Activated CD4-positive, alpha-beta T cell treated with anti-CD3 and anti-CD28 coated beads for 4 hours (primary cell): ENCODE data around the gene XRCC5.
"Not testable (repeated sequence)": the region's sequence is repeated elsewhere in the genome, so short reads cannot be mapped to it uniquely, and the experiment has no call there.

ENCODE experiments used
- DNase-seq, 2 donors: peaks; one replicate each; pipeline ENCODE4 v3.0.0-alpha.2; 2020

Gene XRCC5

DNA sequence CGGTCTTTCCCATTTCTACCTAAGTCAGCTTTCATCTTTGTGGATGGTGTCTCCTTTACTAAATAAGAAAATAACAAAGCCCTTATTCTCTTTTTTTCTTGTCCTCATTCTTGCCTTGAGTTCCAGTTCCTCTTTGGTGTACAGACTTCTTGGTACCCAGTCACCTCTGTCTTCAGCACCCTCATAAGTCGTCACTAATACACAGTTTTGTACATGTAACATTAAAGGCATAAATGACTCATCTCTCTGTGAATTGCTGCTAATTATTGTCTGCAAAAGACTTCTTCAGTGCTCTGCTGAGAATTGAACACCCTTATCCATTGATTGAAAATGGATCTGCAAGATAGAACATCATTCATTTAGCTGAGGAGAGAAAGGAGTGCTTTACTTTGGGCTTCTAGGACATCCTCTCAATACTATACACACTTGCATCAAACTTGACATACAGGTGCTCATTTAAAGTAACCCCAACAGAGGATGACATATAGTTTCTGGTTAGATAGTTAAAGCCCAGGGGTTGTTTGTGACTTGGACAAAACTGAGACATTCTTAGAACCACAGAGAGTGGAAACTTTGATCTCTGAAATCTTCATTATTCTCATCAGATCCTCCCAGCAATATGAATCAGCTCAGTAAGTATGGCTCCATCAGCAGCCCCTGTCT, 97.0 kb downstream of the XRCC5 start:
- DNase-seq = no peak

DNA sequence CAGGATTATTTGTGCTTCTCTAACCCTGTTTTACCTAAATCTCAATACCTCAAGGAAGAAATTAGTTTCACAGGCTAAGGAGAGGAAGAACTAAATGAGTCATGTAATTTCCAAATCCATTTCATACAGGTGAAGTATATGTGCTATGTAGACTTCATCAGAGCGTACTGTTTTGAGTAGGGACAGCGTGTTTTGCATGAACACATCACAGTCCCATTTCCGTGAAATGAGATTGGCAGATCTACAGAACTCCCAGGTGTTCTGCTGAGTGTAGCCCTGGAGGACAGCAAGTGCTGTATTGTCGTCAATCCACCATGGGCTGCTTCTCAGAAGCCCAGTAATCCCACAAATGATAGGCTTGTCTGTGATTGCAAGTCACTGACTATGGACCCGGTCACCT, 97.7 kb downstream of the XRCC5 start:
- no peak for DNase-seq

DNA sequence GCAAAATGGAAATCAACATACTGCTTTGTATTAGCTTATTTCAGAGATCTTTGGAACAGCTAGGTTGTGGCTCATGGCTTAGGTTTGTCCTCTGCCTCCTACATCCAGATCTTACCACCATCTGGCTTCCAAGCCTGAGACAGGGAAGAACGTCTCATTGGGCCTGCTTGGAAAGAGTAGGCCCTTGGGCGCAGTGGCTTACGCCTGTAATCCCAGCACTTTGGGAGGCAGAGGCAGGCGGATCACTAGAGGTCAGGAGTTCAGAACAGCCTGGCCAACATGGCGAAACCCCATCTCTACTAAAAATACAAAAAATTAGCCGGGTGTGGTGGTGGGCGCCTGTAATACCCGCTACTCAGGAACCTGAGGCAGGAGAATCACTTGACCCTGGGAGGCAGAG, 99.5 kb downstream of the XRCC5 start:
- DNase-seq = not testable (repeated sequence)

DNA sequence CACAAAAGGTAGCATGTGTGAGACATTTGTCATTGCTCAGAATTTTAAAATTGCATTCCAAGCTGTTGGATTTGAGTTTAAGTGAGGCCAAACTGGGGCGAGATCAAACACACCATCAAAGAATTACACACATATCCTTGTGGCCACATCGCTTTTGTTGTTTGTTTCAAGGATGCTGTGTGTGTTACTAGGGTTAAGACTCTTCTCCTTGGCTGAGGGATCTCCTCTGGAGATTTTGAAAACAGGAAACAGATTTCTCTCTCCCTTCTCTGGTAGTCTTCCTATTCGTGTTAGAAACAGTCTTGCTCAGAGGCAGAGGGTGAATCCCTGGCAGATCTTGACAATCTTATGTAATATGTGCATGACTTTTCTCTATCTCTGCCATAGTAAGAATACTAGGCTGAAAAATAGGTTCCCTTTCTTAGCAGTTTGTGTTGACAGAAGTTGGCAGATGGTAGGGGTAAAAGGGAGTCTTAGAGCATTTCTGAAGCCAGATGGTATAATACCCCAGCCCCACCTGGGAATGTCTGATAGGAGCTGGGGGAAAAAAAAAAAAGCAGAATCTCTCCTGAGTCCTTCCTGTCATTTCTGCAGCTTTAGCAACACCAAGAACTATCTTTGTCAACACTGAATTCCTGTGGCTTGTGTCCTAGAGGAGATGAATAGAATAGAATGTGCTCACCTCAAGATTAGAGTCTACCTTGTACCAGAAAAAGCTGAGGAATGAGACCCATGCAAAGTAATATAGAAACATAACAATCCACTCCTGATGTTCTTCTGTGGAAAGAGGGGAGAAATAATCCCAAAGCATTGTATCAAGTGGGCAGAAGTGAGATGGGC, 101.8 kb downstream of the XRCC5 start:
- no peak for DNase-seq

DNA sequence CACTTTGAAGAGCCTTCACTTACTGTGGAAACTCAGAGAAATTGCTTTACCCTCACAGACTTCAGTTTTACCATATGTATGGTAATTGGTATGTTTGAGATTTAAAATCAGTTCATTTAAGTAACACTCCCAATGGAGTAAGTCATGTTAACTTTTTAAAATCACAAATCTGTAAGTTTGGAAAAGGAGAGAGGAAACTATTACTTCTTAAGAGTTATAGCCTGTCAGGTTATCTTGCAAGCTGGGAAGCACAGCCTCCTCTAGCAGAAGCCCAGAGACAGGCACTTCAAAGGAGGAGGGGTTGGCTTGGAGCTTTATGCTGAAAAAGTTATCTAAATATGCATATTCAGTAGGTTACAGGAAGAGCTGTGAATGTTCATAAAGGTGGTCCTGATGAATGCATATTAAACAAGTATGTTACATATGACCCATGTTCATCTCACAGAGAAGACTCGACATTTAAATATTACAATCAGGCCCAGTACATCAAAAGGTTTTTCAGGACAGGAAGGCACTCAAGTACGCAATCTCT, 102.5 kb downstream of the XRCC5 start:
- no peak for DNase-seq

DNA sequence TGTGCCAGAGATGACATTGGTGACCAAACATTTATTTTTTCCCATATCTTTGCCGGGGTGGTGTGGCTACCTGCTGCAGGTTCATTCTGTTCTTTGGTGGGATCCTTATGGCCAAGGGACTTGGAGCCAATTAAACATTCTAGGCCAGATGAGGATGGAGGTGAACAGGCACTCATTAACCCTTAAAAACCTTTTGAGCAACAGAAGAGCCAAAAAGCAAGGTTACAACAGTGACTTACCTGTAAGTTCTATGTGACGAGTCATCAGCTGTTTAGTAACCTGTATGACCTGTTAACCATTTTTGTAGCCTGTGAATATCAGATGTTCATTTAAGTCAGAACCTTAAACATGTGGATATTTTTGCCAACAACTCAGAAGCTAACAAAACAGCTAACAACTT, 105.6 kb downstream of the XRCC5 start:
- DNase-seq = no peak

DNA sequence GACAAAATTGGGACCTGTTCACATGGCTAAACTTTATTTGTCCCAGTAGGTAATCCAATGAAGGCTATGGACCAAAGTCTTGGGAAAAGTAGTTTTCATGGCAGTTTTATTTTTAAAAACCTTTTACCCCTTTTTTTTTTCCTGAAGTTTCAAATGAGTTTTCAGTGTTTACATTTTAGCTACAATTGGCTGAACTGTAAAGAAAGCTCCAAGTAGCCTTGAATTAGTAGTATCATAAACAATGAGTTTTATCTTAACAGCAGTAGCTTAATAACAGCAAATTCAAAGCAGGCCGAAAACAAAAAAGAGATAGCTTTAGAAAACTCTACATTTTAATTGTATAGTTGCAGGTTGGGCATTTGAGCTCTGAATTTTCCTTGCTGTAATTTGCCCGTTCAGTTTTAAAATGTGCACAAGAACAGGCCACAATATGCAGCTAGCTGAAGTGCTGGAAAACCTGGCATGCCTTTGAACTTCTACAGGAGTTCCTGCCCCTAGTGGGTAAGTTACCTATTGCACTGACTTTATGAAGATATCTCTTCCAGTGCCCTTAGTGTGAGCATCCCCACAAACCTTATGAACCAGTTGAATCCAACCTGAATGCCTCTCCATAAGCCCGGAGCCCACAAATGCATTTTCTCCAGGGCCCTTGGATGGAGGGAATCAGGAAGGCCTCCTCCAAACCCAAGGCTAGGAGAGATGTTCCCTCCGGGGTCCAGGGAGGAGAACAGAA, 106.7 kb downstream of the XRCC5 start:
- no peak for DNase-seq

DNA sequence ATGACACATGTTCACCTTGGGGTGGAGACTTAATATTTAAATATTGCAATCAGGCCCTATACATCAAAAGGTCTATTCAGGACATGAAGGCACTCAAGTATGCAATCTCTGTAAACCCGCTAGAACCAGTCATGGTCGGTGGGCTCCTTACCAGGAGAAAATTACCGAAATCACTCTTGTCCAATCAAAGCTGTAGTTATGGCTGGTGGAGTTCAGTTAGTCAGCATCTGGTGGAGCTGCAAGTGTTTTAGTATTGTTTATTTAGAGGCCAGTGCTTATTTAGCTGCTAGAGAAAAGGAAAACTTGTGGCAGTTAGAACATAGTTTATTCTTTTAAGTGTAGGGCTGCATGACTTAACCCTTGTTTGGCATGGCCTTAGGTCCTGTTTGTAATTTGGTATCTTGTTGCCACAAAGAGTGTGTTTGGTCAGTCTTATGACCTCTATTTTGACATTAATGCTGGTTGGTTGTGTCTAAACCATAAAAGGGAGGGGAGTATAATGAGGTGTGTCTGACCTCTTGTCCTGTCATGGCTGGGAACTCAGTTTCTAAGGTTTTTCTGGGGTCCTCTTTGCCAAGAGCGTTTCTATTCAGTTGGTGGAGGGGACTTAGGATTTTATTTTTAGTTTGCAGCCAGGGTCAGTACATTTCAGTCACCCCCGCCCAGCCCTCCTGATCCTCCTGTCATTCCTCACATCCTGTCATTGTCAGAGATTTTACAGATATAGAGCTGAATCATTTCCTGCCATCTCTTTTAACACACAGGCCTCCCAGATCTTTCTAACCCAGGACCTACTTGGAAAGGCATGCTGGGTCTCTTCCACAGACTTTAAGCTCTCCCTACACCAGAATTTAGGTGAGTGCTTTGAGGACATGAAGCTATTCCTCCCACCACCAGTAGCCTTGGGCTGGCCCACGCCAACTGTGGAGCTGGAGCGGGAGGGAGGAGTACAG, 108.1 kb downstream of the XRCC5 start:
- DNase-seq = no peak

DNA sequence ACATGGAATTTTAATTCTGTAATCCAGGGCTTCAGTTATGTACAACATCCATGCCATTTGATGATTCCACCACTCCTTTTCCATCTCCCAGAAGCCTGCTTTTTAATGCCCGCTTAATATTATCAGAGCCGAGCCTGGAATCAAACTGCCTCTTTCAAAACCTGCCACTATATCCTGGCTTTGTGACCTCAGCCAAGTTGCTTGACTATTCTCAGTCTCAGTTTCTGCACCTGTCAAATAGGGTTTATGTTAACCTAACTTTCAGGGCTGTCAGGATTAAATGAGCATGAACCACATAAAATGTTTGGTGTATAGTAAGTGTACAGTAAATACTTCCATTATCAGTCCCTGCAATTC, 108.7 kb downstream of the XRCC5 start:
- DNase-seq = no peak

DNA sequence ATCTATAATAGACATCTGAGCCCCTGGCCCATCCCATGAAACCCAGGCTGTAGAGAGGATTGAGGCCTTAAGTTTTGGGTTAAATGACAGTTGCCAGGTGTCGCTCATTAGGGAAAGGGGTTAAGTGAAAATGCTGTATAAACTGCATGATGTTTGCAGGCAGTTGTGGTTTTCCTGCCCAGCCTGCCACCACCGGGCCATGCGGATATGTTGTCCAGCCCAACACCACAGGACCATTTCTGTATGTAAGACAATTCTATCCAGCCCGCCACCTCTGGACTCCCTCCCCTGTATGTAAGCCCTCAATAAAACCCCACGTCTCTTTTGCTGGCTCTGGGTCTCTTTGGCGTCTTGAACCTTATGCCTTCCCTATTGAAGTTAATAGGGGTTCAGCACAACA, 110.7 kb downstream of the XRCC5 start:
- DNase-seq = no peak

DNA sequence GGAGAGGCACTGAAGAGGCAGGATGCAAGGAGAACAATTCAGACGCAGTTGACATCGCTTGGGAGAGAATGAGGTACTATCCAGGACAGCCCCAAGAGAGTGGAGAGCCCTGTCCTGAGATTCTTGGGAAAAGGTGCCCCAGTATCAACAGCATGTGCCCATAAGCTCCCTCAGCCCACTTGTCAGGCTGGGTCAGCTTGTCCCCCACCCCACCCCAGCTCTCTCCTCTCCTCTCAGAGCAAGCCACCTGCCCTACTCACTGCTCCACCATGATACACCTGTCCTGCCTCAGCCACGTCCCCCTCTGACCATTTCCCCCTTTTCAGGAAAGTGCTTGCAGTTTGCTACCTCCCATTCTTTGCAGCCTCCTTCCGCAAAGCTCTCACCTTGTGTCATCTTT, 111.8 kb downstream of the XRCC5 start:
- no peak for DNase-seq

DNA sequence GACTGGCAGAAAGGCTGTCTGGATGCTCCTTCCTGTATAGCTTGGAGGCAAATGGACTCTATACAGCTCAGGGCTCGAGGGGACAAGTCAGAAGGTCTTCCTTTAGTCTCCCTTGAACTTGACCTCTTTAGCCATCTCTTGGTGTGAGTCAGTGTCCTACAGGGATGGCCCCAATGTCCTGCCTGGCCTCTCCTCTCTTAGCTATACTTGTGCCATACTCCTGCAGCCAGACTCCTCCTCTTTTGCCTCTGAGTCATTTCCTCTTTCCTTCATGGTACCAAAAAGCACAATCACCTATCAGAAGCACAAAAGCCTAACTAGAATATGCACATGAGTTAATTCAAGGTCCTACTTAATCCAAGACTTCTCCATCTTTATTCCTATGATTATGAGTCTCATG, 112.7 kb downstream of the XRCC5 start:
- no peak for DNase-seq

DNA sequence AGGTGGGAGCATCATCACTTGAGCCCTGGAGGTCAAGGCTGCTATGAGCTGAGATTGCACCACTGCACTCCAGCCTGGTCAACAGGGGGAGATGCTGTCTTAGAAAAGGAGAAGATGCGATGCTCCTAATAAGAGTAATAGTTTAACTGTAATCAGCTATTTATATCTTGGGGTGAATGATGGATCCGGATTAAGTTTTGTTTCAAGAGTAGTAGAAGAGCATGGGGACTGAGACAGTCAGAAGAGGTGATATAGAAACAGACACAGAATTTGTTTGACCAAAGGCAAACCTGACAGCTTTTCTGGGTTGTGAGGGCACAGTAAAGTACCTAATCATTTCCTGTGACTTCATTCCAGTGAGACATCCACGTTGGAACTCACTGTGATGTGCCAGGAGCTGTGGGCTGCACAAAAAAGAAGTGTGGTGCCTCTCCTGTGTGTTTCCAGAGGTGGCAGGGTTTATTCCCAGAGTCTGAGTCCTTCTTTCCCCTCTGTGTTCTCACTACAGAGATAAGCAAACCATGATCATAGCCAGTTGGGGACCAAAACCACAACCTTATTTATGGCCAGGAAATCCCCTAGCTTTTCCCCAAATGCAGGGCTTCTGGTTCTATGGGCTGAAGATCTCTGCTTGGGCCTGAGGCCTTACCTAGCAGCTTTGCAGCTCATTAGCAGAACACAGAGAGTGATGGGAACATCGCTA, 113.7 kb downstream of the XRCC5 start:
- no peak for DNase-seq

DNA sequence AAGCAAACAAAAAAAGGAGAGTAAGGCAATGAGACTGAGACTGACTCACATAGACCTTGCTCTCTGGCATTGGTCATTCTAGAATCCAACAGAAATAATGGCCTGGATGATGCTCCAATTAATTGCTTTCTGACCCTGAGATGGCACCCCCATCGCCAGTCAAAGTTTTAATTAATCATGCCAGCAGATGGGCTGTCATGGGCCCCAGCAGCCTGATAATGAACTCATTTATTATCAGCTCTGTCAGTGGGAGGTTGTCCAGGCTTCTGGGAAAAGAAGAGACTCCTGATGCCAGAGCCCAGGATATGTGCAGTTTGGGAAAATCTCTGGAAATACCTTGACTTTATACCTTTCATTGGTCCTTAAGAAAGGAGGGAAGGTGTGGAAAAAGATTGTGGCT, 115.2 kb downstream of the XRCC5 start:
- no peak for DNase-seq

DNA sequence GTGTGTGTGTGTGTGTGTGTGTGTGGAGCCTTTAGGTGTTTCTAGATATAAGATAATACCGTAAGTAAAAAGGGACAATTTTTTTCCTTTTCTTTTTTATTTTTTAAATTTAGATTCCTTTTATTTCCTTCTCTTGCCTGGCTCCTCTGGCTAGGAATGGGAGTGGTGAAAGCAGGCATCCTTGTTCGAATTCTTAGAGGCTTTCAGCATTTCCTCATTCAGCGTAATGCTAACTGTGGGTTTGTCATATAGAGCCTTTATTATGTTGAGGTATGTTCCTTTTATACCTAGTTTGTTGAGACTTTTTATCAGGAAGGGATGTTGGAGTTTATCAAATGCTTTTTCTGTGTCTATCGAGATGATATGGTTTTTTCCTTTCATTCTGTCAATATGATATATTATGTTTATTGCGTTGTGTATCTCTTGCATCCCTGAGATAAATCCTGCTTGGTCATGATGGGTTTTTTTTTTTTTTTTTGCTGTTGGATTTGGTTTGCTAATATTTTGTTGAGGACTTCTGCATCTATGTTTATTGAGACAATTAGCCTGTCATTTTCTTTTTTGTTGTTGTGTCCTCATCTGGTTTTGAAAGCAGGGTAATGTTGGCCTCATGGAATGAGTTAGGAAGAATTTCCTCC, 120.2 kb downstream of the XRCC5 start:
- no peak for DNase-seq

DNA sequence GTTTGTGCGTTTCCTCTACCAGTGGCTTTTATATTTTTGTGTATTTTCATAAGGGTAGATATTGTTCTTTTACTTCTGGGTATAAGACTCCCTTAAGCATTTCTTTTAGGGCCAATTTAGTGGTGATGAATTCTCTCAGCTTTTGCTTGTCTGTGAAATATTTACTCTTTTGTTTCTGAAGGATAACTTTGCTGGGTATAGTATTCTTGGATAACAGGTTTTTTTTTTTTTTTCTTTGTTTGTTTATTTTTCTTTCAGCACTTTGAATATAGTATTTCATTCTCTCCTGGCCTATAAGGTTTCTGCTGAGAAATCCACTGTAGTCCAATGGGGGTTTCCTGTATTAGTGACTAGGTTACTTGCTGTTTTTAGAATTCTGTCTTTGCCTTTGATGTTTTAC, 122.7 kb downstream of the XRCC5 start:
- DNase-seq = no peak

DNA sequence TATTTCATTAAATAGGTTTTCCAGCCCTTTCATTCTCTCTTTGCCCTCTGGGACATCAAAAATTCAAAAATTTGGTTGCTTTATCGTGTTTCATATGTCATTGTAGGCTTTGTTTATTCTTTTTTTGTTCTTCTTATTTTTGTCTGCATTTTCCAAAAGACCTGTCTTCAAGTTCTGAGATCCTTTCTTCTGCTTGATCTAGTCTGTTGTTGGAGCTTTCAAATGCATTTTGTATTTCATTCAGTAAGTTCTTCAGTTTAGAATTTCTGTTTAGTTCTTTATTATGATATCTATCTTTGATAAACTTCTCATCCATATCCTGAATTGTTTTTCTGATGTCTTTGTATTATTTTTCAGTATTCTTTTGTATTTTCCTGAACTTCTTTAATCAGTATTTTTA, 123.6 kb downstream of the XRCC5 start:
- no peak for DNase-seq

DNA sequence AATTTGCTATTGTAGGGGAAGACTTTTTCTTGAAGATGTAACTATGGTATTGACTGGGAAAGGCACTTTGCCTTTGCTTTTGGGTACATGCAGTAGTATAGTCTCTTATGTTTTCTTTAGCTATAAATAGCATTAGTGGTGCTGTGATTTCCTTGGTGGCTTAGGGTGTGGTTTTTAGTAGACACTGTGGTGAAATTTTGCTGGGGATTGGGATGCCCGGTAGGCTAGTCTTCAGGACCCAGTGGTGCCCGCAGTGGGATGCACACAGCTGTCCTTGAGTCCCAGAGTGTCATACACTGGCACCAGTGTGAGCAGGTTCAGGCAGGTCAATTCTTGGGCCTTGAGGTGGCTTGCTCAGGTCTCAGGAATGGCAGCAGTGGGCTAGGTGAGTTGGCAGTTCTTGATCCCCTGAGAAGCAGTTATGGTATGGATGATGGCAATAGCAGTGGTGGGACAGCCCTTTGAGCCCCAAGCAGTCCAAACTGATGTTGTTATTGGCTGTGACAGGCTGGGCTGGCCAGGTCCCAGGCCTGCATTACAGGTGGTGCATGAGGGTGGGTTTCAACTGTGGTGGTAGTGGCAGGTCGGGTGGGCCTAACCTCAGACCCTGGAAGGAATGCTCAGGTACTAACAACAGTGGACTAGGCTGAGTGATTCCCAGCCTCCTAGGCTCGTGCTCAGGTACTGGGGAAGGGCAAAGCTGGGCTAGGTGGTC, 124.3 kb downstream of the XRCC5 start:
- no peak for DNase-seq

DNA sequence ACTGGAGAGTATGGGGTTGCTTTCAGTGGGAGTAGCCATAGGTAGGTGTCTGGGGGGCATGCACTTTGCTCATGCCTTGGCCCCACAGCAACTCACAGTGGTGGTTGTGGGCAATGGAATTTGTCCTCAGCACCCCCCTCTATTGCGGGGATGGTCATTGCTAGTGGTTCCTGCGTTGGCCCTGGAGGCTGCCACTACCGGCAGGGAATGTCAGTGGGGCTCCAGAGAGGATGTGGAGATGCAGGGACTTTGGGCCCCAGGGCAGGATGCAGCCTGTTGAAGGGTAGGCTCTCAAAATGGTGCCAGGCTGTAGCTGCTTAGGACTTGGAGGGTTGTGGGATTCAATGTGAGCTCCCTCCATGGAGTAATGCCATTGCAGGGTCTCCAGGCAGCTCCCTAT, 125.0 kb downstream of the XRCC5 start:
- DNase-seq = no peak

DNA sequence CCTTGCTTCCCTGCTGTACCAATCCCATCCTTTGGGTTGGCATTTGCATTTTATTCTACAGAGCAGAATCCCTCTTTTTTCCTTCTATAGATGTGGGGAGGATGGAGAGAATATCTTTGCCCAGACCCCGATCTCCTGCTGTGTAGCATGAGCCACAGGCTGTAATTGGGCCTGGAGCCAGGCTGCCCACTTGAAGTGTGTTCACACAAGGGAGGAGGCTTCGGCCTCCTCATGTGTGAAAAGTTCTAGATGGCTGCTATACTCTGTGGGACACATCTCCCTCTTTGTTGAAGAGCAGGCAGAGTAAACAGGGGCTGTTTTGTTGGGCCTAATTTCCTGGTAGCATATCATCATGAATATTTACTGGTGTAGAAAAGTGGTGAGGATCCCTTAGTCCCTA, 126.3 kb downstream of the XRCC5 start:
- DNase-seq = no peak

DNA sequence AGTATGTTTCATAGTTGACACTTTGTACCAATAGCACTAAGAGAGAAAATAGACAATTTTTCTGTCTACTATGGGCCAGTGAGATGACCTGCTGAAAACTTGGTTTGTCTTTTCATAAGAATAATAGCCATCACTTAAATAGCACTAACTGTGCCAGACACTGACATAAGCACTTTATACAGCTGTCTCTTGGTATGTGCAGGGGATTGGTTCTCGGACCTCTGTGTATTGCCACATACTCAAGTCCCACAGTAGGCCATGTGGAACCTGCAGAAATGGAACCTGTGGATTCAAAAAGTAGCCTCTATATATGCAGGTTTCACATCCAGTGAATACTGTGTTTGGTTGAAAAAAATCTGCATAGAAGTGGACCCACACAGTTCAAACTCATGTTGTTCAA, 126.7 kb downstream of the XRCC5 start:
- DNase-seq = no peak
